Dedifferentiated amniotic fluid mesenchymal stem cell (primary cell): ENCODE results near the gene TP53BP2.
"Not testable (repeated sequence)": the region's sequence is repeated elsewhere in the genome, so short reads cannot be mapped to it uniquely, and the experiment has no call there.

Source experiments
- DNase-seq: peaks from one replicate; pipeline ENCODE4 v3.0.0-alpha.2; 2016; ENCODE audit errors: extremely low spot score

Gene TP53BP2

GRCh38 chr1:223828162-223828848 is 17.4 kb downstream of the TP53BP2 start:
- DNase-seq: no peak

- no peak for DNase-seq
Observed at GRCh38 chr1:223827193-223827663, 18.5 kb downstream of the TP53BP2 start.

GRCh38 chr1:223825767-223826748 is 19.7 kb downstream of the TP53BP2 start:
- DNase-seq: no peak

GRCh38 chr1:223824712-223825111 is 21.0 kb downstream of the TP53BP2 start:
- DNase-seq: no peak

GRCh38 chr1:223824287-223824686 is 21.5 kb downstream of the TP53BP2 start:
- no peak for DNase-seq

- no peak for DNase-seq
Observed at GRCh38 chr1:223820971-223821370, 24.8 kb downstream of the TP53BP2 start.

GRCh38 chr1:223820515-223820858 is 25.3 kb downstream of the TP53BP2 start:
- no peak for DNase-seq

- DNase-seq: peak; percentile 78
Observed at GRCh38 chr1:223819730-223820514, 25.8 kb downstream of the TP53BP2 start.

- DNase-seq: not testable (repeated sequence)
Observed at GRCh38 chr1:223817265-223817664, 28.5 kb downstream of the TP53BP2 start.

GRCh38 chr1:223815865-223816264 is 29.9 kb downstream of the TP53BP2 start:
- peak; percentile 40 for DNase-seq

- no peak for DNase-seq
Observed at GRCh38 chr1:223815020-223815853, 30.5 kb downstream of the TP53BP2 start.

GRCh38 chr1:223813645-223814044 is 32.1 kb downstream of the TP53BP2 start:
- DNase-seq: no peak

GRCh38 chr1:223811634-223812101 is 34.1 kb downstream of the TP53BP2 start:
- peak; percentile 34 for DNase-seq

GRCh38 chr1:223810586-223810985 is 35.2 kb downstream of the TP53BP2 start:
- no peak for DNase-seq

GRCh38 chr1:223809905-223810304 is 35.8 kb downstream of the TP53BP2 start:
- not testable (repeated sequence) for DNase-seq

GRCh38 chr1:223803211-223803610 is 42.5 kb downstream of the TP53BP2 start:
- no peak for DNase-seq

GRCh38 chr1:223802602-223803001 is 43.1 kb downstream of the TP53BP2 start:
- no peak for DNase-seq

- no peak for DNase-seq
Observed at GRCh38 chr1:223802032-223802431, 43.7 kb downstream of the TP53BP2 start.

GRCh38 chr1:223796210-223796609 is 49.5 kb downstream of the TP53BP2 start:
- no peak for DNase-seq

- DNase-seq: no peak
Observed at GRCh38 chr1:223794136-223794880, 51.4 kb downstream of the TP53BP2 start.
